K562 (cell line): ENCODE results near the gene TFPT. TPM values are rescaled to one million over a fixed set of nuclear protein-coding genes. Genes with fewer than 3 reads are reported as not detected.

Experiments
- HDGF ChIP-seq: fragments of 450-650 bp; IDR thresholded peaks from 2 replicates; pipeline ENCODE4 v1.6.1; 2016
- KDM1A ChIP-seq, 2 experiments: fragments of 450-650 bp; IDR thresholded peaks; 2 replicates each; pipeline ENCODE4 v1.6.1; 2016; ENCODE audit warnings: mild to moderate bottlenecking in 2 of 2
- MAFG ChIP-seq: fragments of 450-650 bp; conservative IDR thresholded peaks from 2 replicates; pipeline ENCODE4 v1.6.1; 2016; ENCODE audit warnings: missing genetic modification characterization, missing compliant biosample characterization
- POLR2H ChIP-seq: IDR thresholded peaks from 2 replicates; pipeline ENCODE4 v1.6.1; 2016; ENCODE audit warnings: missing genetic modification characterization, low read depth, mild to moderate bottlenecking, control low read depth, missing compliant biosample characterization, moderate library complexity
- STAG1 ChIP-seq: sonication (generic); formaldehyde crosslinking; IDR thresholded peaks from 2 replicates; pipeline ENCODE4 v1.5.0; 2020; ENCODE audit warnings: missing genetic modification reagents, borderline replicate concordance
- polyA plus RNA-seq, 8 experiments: library from polyadenylated mRNA; depleted of rRNA in 4 of 8; stranded (reverse) in 5 of 8; unstranded in 3 of 8; fragments of >200 nt; fragmentation: Nextera tagmentation in 2 of 8; fragmentation: Illumina TruSeq in 1 of 8; extraction: Ambion mirVana in 2 of 8; extraction: Trizol in 1 of 8; gene quantifications; 2 replicates each; pipeline versions ENCODE4 v1.2.1 to v1.2.3, GENCODE V29; 2011 to 2014; ENCODE audit warnings: inconsistent platforms in 1 of 8, missing spikeins in 1 of 8
- total RNA-seq, 7 experiments: library from RNA; depleted of rRNA in 6 of 7; stranded (reverse); fragments of >200 nt in 6 of 7; fragmentation: Illumina TruSeq in 2 of 7; extraction: Trizol in 2 of 7; gene quantifications; 2 replicates each; pipeline versions ENCODE4 v1.2.1 to v1.2.3, GENCODE V29; 2011 to 2021; ENCODE audit warnings: low replicate concordance in 1 of 7
- TF ChIP-seq, protein P1 (sequence below): fragments of 450-650 bp; IDR thresholded peaks from 2 replicates; pipeline ENCODE4 v1.6.1; 2016; ENCODE audit warnings: mild to moderate bottlenecking, moderate library complexity
- TF ChIP-seq, protein P2 (sequence below): fragments of 450-650 bp; formaldehyde crosslinking; IDR thresholded peaks from 2 replicates; pipeline ENCODE4 v1.4.0; 2020; ENCODE audit warnings: mild to moderate bottlenecking, moderate library complexity
- TF ChIP-seq, protein P3 (sequence below): sonication (generic); formaldehyde crosslinking; IDR thresholded peaks from 2 replicates; pipeline ENCODE4 v1.8.1; 2023; ENCODE audit warnings: missing genetic modification reagents, mild to moderate bottlenecking, borderline replicate concordance

The TFPT gene
- total and polyA plus RNA-seq, 9 of the 15 experiments (the other 6 are each of a cell fraction or from before 2014, with no cell fraction given), result 0.72 to 16.4 (median 9.2) TPM

DNA sequence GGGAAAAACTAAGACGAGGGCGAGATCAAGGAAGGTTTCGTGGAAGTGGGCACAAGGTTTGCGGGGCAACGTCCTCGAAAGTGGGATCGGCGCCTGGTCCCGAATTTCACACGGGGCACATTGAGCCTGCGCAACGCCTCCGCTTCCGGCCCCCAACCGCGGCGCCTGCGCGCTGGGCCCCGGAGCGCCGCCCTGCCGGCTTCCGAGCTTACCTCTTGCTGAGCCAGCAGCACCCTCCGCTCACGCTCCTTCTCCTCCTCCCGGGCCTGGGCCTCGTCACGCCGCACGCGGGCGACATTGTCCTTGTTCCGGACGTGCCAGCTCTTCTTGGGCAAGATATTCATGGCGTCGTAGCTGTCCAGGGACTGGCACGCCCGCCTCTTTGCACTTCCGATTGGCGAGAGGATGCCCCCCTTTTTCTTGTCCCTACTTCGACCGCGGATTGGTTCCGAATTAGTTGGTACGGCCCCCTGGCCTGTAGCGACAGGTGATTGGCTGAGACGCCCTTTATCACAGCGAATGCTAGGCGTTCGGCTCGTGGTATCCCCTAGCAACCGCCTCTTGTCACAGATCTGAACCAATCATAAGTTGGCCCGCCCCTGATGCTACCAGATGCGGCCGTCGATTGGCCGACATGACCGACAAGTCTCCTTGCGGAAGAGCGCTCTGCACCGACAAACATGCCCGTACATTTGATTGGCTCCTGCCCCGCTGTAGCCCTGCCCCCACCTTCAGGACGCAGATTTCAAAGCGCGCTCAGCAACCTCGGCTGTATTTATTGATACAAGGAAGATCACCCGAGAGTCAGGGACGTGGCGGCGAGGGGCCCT is 44.1 kb upstream of the TFPT start, which contains the start of gene LENG1 (continued):
- TF ChIP-seq, protein P1, sequence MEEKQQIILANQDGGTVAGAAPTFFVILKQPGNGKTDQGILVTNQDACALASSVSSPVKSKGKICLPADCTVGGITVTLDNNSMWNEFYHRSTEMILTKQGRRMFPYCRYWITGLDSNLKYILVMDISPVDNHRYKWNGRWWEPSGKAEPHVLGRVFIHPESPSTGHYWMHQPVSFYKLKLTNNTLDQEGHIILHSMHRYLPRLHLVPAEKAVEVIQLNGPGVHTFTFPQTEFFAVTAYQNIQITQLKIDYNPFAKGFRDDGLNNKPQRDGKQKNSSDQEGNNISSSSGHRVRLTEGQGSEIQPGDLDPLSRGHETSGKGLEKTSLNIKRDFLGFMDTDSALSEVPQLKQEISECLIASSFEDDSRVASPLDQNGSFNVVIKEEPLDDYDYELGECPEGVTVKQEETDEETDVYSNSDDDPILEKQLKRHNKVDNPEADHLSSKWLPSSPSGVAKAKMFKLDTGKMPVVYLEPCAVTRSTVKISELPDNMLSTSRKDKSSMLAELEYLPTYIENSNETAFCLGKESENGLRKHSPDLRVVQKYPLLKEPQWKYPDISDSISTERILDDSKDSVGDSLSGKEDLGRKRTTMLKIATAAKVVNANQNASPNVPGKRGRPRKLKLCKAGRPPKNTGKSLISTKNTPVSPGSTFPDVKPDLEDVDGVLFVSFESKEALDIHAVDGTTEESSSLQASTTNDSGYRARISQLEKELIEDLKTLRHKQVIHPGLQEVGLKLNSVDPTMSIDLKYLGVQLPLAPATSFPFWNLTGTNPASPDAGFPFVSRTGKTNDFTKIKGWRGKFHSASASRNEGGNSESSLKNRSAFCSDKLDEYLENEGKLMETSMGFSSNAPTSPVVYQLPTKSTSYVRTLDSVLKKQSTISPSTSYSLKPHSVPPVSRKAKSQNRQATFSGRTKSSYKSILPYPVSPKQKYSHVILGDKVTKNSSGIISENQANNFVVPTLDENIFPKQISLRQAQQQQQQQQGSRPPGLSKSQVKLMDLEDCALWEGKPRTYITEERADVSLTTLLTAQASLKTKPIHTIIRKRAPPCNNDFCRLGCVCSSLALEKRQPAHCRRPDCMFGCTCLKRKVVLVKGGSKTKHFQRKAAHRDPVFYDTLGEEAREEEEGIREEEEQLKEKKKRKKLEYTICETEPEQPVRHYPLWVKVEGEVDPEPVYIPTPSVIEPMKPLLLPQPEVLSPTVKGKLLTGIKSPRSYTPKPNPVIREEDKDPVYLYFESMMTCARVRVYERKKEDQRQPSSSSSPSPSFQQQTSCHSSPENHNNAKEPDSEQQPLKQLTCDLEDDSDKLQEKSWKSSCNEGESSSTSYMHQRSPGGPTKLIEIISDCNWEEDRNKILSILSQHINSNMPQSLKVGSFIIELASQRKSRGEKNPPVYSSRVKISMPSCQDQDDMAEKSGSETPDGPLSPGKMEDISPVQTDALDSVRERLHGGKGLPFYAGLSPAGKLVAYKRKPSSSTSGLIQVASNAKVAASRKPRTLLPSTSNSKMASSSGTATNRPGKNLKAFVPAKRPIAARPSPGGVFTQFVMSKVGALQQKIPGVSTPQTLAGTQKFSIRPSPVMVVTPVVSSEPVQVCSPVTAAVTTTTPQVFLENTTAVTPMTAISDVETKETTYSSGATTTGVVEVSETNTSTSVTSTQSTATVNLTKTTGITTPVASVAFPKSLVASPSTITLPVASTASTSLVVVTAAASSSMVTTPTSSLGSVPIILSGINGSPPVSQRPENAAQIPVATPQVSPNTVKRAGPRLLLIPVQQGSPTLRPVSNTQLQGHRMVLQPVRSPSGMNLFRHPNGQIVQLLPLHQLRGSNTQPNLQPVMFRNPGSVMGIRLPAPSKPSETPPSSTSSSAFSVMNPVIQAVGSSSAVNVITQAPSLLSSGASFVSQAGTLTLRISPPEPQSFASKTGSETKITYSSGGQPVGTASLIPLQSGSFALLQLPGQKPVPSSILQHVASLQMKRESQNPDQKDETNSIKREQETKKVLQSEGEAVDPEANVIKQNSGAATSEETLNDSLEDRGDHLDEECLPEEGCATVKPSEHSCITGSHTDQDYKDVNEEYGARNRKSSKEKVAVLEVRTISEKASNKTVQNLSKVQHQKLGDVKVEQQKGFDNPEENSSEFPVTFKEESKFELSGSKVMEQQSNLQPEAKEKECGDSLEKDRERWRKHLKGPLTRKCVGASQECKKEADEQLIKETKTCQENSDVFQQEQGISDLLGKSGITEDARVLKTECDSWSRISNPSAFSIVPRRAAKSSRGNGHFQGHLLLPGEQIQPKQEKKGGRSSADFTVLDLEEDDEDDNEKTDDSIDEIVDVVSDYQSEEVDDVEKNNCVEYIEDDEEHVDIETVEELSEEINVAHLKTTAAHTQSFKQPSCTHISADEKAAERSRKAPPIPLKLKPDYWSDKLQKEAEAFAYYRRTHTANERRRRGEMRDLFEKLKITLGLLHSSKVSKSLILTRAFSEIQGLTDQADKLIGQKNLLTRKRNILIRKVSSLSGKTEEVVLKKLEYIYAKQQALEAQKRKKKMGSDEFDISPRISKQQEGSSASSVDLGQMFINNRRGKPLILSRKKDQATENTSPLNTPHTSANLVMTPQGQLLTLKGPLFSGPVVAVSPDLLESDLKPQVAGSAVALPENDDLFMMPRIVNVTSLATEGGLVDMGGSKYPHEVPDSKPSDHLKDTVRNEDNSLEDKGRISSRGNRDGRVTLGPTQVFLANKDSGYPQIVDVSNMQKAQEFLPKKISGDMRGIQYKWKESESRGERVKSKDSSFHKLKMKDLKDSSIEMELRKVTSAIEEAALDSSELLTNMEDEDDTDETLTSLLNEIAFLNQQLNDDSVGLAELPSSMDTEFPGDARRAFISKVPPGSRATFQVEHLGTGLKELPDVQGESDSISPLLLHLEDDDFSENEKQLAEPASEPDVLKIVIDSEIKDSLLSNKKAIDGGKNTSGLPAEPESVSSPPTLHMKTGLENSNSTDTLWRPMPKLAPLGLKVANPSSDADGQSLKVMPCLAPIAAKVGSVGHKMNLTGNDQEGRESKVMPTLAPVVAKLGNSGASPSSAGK, result peak; percentile 92
- TF ChIP-seq POLR2H (tag) (peak; percentile 75), KDM1A (IDR thresholded peaks at IDR 0.05) (peak in 1 of 2 experiments; percentile 53; a peak in 1 of 4 replicates), HDGF (no peak), MAFG (no peak), STAG1 (no peak)
- TF ChIP-seq, protein P2, sequence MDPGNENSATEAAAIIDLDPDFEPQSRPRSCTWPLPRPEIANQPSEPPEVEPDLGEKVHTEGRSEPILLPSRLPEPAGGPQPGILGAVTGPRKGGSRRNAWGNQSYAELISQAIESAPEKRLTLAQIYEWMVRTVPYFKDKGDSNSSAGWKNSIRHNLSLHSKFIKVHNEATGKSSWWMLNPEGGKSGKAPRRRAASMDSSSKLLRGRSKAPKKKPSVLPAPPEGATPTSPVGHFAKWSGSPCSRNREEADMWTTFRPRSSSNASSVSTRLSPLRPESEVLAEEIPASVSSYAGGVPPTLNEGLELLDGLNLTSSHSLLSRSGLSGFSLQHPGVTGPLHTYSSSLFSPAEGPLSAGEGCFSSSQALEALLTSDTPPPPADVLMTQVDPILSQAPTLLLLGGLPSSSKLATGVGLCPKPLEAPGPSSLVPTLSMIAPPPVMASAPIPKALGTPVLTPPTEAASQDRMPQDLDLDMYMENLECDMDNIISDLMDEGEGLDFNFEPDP (CRISPR knock-in tag), result no peak
- TF ChIP-seq, protein P3, sequence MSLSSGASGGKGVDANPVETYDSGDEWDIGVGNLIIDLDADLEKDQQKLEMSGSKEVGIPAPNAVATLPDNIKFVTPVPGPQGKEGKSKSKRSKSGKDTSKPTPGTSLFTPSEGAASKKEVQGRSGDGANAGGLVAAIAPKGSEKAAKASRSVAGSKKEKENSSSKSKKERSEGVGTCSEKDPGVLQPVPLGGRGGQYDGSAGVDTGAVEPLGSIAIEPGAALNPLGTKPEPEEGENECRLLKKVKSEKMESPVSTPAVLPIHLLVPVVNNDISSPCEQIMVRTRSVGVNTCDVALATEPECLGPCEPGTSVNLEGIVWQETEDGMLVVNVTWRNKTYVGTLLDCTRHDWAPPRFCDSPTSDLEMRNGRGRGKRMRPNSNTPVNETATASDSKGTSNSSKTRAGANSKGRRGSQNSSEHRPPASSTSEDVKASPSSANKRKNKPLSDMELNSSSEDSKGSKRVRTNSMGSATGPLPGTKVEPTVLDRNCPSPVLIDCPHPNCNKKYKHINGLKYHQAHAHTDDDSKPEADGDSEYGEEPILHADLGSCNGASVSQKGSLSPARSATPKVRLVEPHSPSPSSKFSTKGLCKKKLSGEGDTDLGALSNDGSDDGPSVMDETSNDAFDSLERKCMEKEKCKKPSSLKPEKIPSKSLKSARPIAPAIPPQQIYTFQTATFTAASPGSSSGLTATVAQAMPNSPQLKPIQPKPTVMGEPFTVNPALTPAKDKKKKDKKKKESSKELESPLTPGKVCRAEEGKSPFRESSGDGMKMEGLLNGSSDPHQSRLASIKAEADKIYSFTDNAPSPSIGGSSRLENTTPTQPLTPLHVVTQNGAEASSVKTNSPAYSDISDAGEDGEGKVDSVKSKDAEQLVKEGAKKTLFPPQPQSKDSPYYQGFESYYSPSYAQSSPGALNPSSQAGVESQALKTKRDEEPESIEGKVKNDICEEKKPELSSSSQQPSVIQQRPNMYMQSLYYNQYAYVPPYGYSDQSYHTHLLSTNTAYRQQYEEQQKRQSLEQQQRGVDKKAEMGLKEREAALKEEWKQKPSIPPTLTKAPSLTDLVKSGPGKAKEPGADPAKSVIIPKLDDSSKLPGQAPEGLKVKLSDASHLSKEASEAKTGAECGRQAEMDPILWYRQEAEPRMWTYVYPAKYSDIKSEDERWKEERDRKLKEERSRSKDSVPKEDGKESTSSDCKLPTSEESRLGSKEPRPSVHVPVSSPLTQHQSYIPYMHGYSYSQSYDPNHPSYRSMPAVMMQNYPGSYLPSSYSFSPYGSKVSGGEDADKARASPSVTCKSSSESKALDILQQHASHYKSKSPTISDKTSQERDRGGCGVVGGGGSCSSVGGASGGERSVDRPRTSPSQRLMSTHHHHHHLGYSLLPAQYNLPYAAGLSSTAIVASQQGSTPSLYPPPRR, result no peak
